ENCODE results near the gene MRPL51. TPM values are rescaled to one million over a fixed set of nuclear protein-coding genes. Genes with fewer than 3 reads are reported as not detected.

Gene MRPL51
- total RNA-seq = 100 to 1,000 TPM in 8 of 9 donors, 10 to 100 TPM in 1; 95.6 to 300 (median 228) TPM
- polyA plus RNA-seq = 100 to 1,000 TPM; 164 to 210 TPM
- long read RNA-seq, donor 1, transcript MRPL51-201 (3 exons, 1,234 nt) = major isoform, 60 of 66 reads
- long read RNA-seq, donor 1, partial matches to known transcripts = 0 of 66 reads
- long read RNA-seq, donor 1, other reads (novel, unspliced or antisense) = 1 of 66 reads
- long read RNA-seq, donor 2, transcript MRPL51-201 (3 exons, 1,234 nt) = major isoform, 31 of 35 reads
- long read RNA-seq, donor 2, partial matches to known transcripts = 1 of 35 reads
- long read RNA-seq, donor 2, other reads (novel, unspliced or antisense) = 0 of 35 reads
- long read RNA-seq, donor 3, transcript MRPL51-201 (3 exons, 1,234 nt) = major isoform, 54 of 58 reads
- long read RNA-seq, donor 3, partial matches to known transcripts = 2 of 58 reads
- long read RNA-seq, donor 3, other reads (novel, unspliced or antisense) = 0 of 58 reads

DNA sequence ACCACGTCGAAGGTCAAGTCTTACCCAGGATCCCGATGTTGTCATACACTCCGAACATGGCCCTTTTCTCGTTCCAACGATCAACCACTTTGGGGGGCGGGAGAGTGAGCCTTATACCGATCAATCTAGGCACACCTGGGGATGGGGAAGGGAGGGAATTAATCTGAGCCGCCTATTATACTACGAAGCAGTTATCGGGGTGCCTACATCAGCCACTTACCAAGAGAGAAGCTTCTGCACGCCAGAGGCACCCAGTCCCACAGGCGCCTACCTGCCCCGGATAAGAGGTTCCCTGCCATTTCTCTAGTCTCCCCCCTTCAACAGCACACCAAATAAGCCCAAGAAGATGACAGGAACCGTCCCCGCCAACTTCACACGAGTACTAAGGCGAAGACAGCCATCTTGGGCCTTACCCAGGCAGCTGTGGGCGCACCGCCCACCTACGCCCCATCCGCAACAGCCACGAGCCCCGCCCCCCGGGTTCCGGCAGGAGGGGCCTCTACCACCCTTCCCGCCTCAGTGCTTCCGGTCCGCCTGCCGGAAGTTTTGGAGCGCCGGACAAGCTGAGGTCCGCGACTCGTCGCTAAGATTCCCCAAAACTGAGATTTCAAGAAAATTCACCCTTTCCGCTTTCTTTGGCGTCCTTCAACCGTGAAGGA is at the start of gene MRPL51:
TSS of gene MRPL51 (minus strand) at position 425 of the 659 bp plus-strand sequence. CDS start at position 299, 126 bp downstream.
- peak; percentile 96 to 99 (median 97) for ATAC-seq
- Histone ChIP-seq H3K27ac (peak within 1 kb of the TSS; percentile 86 to 99 (median 98)), H3K9me3 (no peaks in the 10 kb centered on the region), H3K27me3 (no peaks in the 10 kb centered on the region), H3K36me3 (peaks cover 0 to 44% (median 30%) of the 10 kb centered on the region in 9 donors), H3K4me1 (peaks cover 0 to 30% (median 20%) of the 10 kb centered on the region in 12 donors), H3K4me3 (peak within 1 kb of the TSS; percentile 42 to 94 (median 86))
- no peak for TF ChIP-seq POLR2A (IDR thresholded peaks at IDR 0.05)
- TF ChIP-seq, protein P1, sequence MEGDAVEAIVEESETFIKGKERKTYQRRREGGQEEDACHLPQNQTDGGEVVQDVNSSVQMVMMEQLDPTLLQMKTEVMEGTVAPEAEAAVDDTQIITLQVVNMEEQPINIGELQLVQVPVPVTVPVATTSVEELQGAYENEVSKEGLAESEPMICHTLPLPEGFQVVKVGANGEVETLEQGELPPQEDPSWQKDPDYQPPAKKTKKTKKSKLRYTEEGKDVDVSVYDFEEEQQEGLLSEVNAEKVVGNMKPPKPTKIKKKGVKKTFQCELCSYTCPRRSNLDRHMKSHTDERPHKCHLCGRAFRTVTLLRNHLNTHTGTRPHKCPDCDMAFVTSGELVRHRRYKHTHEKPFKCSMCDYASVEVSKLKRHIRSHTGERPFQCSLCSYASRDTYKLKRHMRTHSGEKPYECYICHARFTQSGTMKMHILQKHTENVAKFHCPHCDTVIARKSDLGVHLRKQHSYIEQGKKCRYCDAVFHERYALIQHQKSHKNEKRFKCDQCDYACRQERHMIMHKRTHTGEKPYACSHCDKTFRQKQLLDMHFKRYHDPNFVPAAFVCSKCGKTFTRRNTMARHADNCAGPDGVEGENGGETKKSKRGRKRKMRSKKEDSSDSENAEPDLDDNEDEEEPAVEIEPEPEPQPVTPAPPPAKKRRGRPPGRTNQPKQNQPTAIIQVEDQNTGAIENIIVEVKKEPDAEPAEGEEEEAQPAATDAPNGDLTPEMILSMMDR (IDR thresholded peaks at IDR 0.05) = no peak
- intact Hi-C loops (cut with DNase I) = loop anchor here in 8 of 10 donors (1.0 to 5.0 kb wide), 6 partner anchors 22 to 70 kb away; partner anchors contain the start of genes GAPDH (in 6 of the 8) and VAMP1 (in 2 of the 8)
- DNase-seq = peak; percentile 97 to 99 (median 98)
- WGBS, 4 donors = 1 to 2% (median 2%) methylated on average over 38 to 39 of the region's 39 CpGs

DNA sequence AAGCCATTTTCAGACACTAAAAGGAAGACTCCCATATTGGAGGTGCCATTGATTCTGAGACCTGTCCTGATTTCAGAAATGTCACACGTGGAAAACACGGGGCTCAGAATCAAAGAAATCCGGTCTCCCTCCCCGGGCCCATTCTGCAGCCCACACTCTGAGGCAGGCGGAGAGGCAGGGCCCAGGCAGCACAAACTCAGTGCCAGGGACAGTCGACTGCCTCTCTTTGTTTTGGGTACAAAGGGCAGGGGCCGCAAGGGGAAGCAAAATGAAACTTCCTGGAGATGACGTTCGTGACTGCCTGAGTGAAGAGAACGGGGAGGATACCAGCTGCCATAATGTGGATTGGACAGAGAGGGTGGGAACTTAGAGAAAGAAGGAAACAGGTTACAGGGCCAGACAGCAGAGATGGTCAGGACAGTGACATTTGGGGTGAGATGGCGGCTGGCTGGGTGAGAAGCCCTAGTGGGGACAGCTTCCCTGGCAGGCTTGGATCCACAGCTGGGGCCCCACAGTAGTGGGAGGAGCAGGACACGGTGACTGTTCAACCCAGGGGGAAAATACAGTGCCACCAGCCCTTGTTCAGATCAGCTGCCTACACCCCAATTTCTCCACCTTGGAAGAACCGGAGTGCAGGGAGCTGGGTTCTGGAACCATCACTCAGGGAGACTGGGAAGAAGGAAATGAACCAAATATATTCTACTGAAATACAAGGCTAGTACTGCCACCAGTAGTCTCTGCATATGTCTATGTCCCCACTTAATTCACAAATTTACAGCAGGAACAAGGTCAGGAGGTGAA is 49.3 kb upstream of the MRPL51 start:
- 82 to 86% (median 85%) methylated on average over 13 of the region's 13 CpGs for WGBS, 4 donors
- intact Hi-C loops (cut with DNase I) = no loop called here
- peaks cover 0 to 89% (median 77%) of the 10 kb centered on the region in 9 donors for H3K36me3 ChIP-seq
- H3K27me3 ChIP-seq = no peaks in the 10 kb centered on the region
- H3K4me3 ChIP-seq = no peak overlapping the region
- peak overlapping the region in 4 of 12 donors; percentile 42 to 80 (median 77) for H3K27ac ChIP-seq
- no peaks in the 10 kb centered on the region for H3K9me3 ChIP-seq
- TF ChIP-seq, protein P1 (IDR thresholded peaks at IDR 0.05) = no peak
- TF ChIP-seq POLR2A (IDR thresholded peaks at IDR 0.05) = no peak
- H3K4me1 ChIP-seq = peaks cover 2 to 60% (median 33%) of the 10 kb centered on the region in 12 donors
- DNase-seq (peak in 1 of 5 donors; percentile 15), ATAC-seq (no peak)

DNA sequence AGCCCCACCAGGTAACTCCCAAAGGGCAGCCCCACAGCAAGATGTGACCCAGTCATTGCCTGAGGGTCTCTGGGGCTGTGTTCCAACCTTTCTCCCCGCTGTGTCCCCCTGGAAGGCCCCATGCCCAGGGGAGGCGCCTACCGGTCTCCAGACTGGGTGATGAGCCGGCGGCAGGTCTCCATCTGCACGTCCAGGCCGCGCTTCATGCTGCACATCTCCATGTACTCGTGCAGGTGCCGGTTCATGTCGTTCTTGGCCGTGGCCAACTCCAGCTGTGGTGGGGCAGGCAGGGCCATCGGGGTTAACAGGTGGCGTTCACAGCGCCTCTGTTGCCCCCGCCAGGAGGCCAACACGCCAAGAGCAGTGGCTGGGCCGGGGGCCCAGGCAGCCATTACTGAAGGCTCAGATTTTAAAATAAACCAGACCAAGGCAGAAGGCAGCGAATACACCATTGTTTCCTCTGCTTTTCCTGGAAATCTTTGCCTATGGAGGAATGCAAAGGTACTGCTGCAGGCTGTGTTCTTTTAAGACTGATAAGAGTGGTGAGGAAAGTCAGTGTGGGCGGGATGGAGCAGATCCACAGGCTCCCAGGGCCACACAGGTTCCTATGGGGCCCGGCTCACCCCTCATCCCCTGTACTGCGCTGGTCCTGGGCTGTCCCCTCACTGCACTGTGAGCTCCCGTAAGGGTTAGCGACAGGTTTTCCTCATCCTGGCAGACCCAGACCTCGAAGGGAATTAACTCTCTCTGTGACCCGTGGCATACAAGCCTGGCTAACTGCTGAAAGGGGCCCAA is 48.5 kb upstream of the MRPL51 start:
- Histone ChIP-seq H3K36me3 (peaks cover 0 to 89% (median 77%) of the 10 kb centered on the region in 9 donors), H3K4me3 (no peak overlapping the region), H3K4me1 (peaks cover 3 to 62% (median 39%) of the 10 kb centered on the region in 12 donors), H3K9me3 (no peaks in the 10 kb centered on the region), H3K27ac (peak overlapping the region in 11 of 12 donors; percentile 72 to 90 (median 77)), H3K27me3 (no peaks in the 10 kb centered on the region)
- DNase-seq (no peak), ATAC-seq (no peak)
- WGBS, 4 donors = 80 to 86% (median 84%) methylated on average over 24 to 26 of the region's 26 CpGs
- intact Hi-C loops (cut with DNase I) = no loop called here
- TF ChIP-seq, protein P1 (IDR thresholded peaks at IDR 0.05) = no peak
- no peak for TF ChIP-seq POLR2A (IDR thresholded peaks at IDR 0.05)

All from heart left ventricle (tissue), 16 donors.